Vagina (tissue), 2 donors: ENCODE results near the gene OR2T2.
"Not testable (repeated sequence)": the region's sequence is repeated elsewhere in the genome, so short reads cannot be mapped to it uniquely, and the experiment has no call there.

Source experiments
- CTCF ChIP-seq, 3 experiments: fragments of 450-650 bp in 2 of 3; fragments of 200-600 bp in 1 of 3; sonication (generic) in 1 of 3; IDR thresholded peaks; one replicate each; pipeline ENCODE4 v1.5.1; 2017 to 2019; ENCODE audit warnings: antibody characterized with exemption in 3 of 3, mild to moderate bottlenecking in 2 of 3, moderate library complexity in 2 of 3
- POLR2A ChIP-seq, 2 donors: fragments of 450-650 bp; IDR thresholded peaks; one replicate each; pipeline ENCODE4 v1.6.1; 2017; ENCODE audit warnings: antibody characterized with exemption in 2 of 2, mild to moderate bottlenecking in 2 of 2, moderate library complexity in 2 of 2
- POLR2AphosphoS5 ChIP-seq, 2 donors: sonication (generic); formaldehyde crosslinking; IDR thresholded peaks; one replicate each; pipeline ENCODE4 v1.9.0; 2017; ENCODE audit warnings: antibody characterized with exemption in 2 of 2, mild to moderate bottlenecking in 2 of 2, low read depth in 1 of 2; ENCODE audit not compliant: insufficient read depth in 1 of 2

DNA sequence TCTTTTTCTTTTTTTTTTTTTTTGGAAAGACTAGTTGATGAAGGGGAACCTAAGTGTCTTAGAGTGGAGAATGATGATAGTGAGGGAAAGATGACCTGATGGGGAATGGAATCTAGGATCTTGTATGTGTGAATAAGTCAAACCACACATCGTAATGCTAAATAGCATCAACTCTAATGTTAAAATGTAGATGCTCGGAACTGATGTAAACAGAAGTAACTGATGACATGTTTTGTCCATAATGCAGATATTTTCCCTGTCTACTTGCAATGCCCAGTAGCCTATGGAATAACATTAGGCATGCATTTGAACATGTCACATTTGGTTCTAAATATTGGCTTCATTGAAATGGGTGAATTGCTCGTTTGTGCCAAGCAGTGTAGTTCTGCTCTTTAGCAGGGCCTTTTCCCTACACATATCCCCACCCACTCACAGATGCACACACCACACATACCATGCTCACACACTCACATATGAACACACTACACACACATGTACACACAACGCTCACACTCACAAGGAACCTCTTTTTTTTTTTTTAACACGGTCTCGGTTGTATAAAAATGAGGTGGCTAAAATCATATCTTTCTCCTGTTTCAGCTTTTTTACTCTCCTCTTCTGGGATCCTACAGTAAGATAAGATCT, 4.5 kb downstream of the OR2T2 start:
- not testable (repeated sequence) for TF ChIP-seq CTCF (IDR thresholded peaks at IDR 0.05); POLR2A (IDR thresholded peaks at IDR 0.05); POLR2AphosphoS5 (IDR thresholded peaks at IDR 0.05; ENCODE audit: insufficient read depth in 1 of 2, low read depth in 1 of 2)
